OCI-LY3 (cell line): ENCODE measurements around the gene TBC1D4.

ENCODE experiments used
- H2AFZ ChIP-seq: fragments of 200-600, 300-600 bp; shearing (Covaris generic); 2 replicates; pipeline ENCODE4 v1.6.0; 2014; ENCODE audit warnings: antibody characterized with exemption, low read depth, low read length
- H3K27ac ChIP-seq: fragments of 200-600, 300-600 bp; sonication (generic); 2 replicates; pipeline ENCODE4 v1.5.1; 2014; ENCODE audit warnings: mild to moderate bottlenecking, low read length, moderate library complexity, mixed read lengths
- H3K27me3 ChIP-seq: fragments of 200-600, 300-600 bp; sonication (generic); 2 replicates; pipeline ENCODE4 v1.6.1; 2014; ENCODE audit warnings: low read depth, low read length, mixed read lengths
- H3K36me3 ChIP-seq: fragments of 200-600, 300-600 bp; sonication (generic); replicated peaks from 2 replicates; pipeline ENCODE3; 2014; ENCODE audit warnings: low read depth, low read length, mixed read lengths
- H3K4me1 ChIP-seq: fragments of 300-600, 200-600 bp; sonication (generic); 2 replicates; pipeline ENCODE4 v1.6.1; 2014; ENCODE audit warnings: low read length, mixed read lengths
- H3K4me2 ChIP-seq: fragments of 200-600, 300-600 bp; sonication (generic); 2 replicates; pipeline ENCODE4 v1.6.1; 2014; ENCODE audit warnings: low read length, mixed read lengths
- H3K4me3 ChIP-seq: fragments of 300-600, 200-600 bp; sonication (generic); 2 replicates; pipeline ENCODE4 v1.5.1; 2014; ENCODE audit warnings: antibody characterized with exemption, mild to moderate bottlenecking, low read length, moderate library complexity
- H3K79me2 ChIP-seq: fragments of 300-600, 200-600 bp; shearing (Covaris generic); 2 replicates; pipeline ENCODE4 v1.6.1; 2014; ENCODE audit warnings: mild to moderate bottlenecking, low read length, mixed read lengths
- H3K9ac ChIP-seq: fragments of 300-600, 200-600 bp; shearing (Covaris generic); 2 replicates; pipeline ENCODE4 v1.6.0; 2014; ENCODE audit warnings: mild to moderate bottlenecking, low read length, moderate library complexity
- H3K9me3 ChIP-seq: fragments of 200-600, 300-600 bp; shearing (Covaris generic); 2 replicates; pipeline ENCODE4 v1.6.1; 2014; ENCODE audit warnings: low read length, mixed read lengths; ENCODE audit not compliant: insufficient read depth
- H4K20me1 ChIP-seq: fragments of 200-600, 300-600 bp; sonication (generic); 2 replicates; pipeline ENCODE4 v1.6.1; 2016; ENCODE audit warnings: low read length, mixed read lengths; ENCODE audit not compliant: insufficient read depth
- EZH2phosphoT487 ChIP-seq: fragments of 200-600 bp; shearing (Covaris generic); IDR thresholded peaks from 2 replicates; pipeline ENCODE4 v1.6.1; 2018; ENCODE audit warnings: antibody characterized with exemption, mixed run types, low read depth
- TF ChIP-seq, protein P1 (sequence below): fragments of 200-600, 300-600 bp; sonication (generic); IDR thresholded peaks from 2 replicates; pipeline ENCODE4 v1.5.1; 2014; ENCODE audit warnings: antibody characterized with exemption, low read length, low read depth

Gene TBC1D4

DNA sequence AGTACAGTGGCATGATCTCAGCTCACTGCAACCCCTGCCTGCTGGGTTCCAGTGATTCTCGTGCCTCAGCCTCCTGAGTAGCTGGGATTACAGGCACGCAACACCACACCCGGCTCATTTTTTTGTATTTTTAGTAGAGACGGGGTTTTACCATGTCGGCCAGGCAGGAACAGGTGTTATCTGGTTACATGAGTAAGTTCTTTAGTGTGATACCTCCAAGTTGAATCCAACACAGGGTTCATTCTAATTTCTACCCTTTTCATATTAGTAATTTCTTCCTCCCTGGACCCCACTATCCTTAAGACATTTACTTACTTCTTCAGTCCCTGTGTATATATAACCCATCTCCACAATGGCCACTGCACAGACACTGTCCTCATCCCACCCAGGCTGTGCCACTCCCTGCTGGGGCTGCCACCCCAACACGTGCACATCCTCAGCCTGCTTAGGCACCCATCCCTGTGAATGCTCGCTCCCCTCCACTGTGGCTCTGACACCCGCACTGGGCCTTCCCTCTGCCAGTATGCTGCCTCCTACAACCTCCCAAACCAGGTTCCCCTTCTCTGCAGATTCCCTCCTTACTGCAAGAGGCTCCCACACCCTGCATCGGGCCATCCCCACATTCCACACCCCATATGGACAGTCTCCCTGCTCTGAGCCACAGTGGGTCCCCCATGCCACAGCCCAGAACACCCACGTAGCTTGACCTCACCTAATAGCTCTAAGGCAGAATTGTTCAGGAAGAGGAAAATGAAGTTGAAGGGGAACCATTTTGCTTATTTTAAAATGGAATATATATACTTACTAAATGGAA lies 147.1 kb downstream of the TBC1D4 start:
- Histone ChIP-seq H3K36me3 (no peaks in the 10 kb centered on the region), H3K4me1 (peaks cover 13% of the 10 kb centered on the region), H3K9me3 (no peaks in the 10 kb centered on the region), H3K27ac (no peak overlapping the region), H2AFZ (no peak overlapping the region), H3K9ac (no peak overlapping the region), H4K20me1 (no peaks in the 10 kb centered on the region), H3K27me3 (no peaks in the 10 kb centered on the region), H3K4me2 (no peak overlapping the region), H3K4me3 (no peak overlapping the region), H3K79me2 (no peaks in the 10 kb centered on the region)
- TF ChIP-seq, protein P1, sequence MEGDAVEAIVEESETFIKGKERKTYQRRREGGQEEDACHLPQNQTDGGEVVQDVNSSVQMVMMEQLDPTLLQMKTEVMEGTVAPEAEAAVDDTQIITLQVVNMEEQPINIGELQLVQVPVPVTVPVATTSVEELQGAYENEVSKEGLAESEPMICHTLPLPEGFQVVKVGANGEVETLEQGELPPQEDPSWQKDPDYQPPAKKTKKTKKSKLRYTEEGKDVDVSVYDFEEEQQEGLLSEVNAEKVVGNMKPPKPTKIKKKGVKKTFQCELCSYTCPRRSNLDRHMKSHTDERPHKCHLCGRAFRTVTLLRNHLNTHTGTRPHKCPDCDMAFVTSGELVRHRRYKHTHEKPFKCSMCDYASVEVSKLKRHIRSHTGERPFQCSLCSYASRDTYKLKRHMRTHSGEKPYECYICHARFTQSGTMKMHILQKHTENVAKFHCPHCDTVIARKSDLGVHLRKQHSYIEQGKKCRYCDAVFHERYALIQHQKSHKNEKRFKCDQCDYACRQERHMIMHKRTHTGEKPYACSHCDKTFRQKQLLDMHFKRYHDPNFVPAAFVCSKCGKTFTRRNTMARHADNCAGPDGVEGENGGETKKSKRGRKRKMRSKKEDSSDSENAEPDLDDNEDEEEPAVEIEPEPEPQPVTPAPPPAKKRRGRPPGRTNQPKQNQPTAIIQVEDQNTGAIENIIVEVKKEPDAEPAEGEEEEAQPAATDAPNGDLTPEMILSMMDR, result no peak
- TF ChIP-seq EZH2phosphoT487, result no peak

- H3K9ac ChIP-seq, result no peak overlapping the region
Measured at GRCh38 chr13:75333103-75333502, 148.9 kb downstream of the TBC1D4 start.

DNA sequence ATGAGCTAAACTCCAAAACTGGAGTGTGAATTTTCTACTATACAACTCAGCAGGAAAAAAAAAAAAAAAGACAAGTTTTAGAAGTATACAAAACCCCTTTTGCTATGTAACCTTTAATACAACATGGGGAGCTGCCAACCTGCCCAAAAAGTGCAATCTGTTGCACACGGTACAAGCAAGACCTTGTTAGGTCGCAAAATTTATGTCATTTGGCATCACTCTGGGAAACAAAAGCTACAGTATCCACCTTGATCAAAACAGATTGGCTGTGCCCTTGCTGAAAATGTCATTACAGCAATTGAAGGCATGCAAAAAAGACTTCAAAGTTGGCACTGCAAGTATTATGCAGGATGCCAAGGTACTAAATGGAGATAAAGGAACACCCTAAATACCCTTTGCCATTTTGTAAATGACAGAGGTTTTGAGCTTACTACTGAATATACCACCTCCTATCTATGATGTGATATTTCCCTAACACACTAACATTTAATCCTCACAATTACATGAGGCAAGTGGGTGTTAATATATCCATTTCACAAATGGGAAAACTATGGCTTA lies 150.1 kb downstream of the TBC1D4 start:
- Histone ChIP-seq H3K27ac (no peak overlapping the region), H3K27me3 (no peaks in the 10 kb centered on the region), H3K4me3 (no peak overlapping the region), H3K4me1 (peaks cover 15% of the 10 kb centered on the region), H3K9ac (no peak overlapping the region), H3K4me2 (no peak overlapping the region), H3K9me3 (no peaks in the 10 kb centered on the region), H3K36me3 (no peaks in the 10 kb centered on the region), H2AFZ (no peak overlapping the region), H3K79me2 (no peaks in the 10 kb centered on the region), H4K20me1 (no peaks in the 10 kb centered on the region)
- TF ChIP-seq, protein P1, result no peak
- no peak for TF ChIP-seq EZH2phosphoT487

More at GRCh38 chr13:75333103-75333502, 148.9 kb downstream of the TBC1D4 start:
- no peaks in the 10 kb centered on the region for H3K9me3 ChIP-seq
- TF ChIP-seq, protein P1, result no peak
- TF ChIP-seq EZH2phosphoT487, result no peak
- H4K20me1 ChIP-seq, result no peaks in the 10 kb centered on the region
- no peak overlapping the region for H2AFZ ChIP-seq
- H3K36me3 ChIP-seq, result no peaks in the 10 kb centered on the region
- no peak overlapping the region for H3K4me2 ChIP-seq
- H3K27me3 ChIP-seq, result no peaks in the 10 kb centered on the region
- H3K27ac ChIP-seq, result no peak overlapping the region
- H3K79me2 ChIP-seq, result no peaks in the 10 kb centered on the region
- H3K4me3 ChIP-seq, result no peak overlapping the region
- peaks cover 13% of the 10 kb centered on the region for H3K4me1 ChIP-seq

GRCh38 chr13:75330770-75331169 lies 151.2 kb downstream of the TBC1D4 start:
- Histone ChIP-seq H3K27ac (no peak overlapping the region), H3K4me3 (no peak overlapping the region), H3K36me3 (no peaks in the 10 kb centered on the region), H3K79me2 (no peaks in the 10 kb centered on the region), H3K4me2 (no peak overlapping the region), H3K9ac (no peak overlapping the region), H2AFZ (no peak overlapping the region), H3K27me3 (no peaks in the 10 kb centered on the region), H3K4me1 (peaks cover 26% of the 10 kb centered on the region), H3K9me3 (no peaks in the 10 kb centered on the region), H4K20me1 (no peaks in the 10 kb centered on the region)
- TF ChIP-seq, protein P1, result no peak
- no peak for TF ChIP-seq EZH2phosphoT487
